GM21786 (cell line): Measurements from ENCODE around the gene MECP2.
A peak's percentile ranks its signal among the peaks of the same experiment; 100 is the strongest.
"Not testable (repeated sequence)": the region's sequence is repeated elsewhere in the genome, so short reads cannot be mapped to it uniquely, and the experiment has no call there.

Experiments used
- ATAC-seq: cut with Tn5 transposase; IDR thresholded peaks from one replicate; pipeline ENCODE4 v1.9.1; 2021; ENCODE audit not compliant: unreplicated experiment

The MECP2 gene

DNA sequence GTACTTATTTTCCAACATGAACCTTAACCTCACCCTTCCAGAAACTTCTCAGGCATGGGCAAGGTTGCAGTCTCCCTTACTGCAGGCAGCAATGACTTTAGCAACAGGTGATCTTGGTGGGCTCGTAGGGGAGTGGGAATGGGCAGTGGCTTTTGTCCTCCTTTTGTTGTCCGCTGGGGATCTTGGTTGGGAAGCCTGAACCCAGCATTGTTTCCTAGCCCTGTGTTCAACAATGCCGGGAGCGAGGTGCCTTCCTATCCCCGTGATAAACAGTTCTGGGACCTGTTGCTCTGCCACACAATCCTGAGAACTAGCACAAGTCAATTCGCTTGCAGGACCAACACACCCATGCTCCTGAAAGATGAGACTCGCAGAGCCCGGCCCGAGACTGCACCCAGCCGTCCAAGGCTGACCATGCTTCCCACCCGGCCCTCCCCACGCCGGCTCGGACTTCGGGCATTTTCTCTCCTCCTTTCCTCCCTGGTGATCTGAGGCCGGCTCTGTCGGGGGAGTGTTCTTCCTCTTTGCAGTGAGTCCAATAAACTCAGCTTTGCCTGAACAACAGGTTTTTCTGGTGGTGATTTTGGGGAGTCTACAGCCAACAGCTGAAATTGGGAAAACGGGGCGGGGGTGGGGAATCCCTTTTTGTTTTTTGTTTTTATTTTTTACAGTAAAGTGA is 98.0 kb downstream of the MECP2 start:
- ATAC-seq, result no peak

DNA sequence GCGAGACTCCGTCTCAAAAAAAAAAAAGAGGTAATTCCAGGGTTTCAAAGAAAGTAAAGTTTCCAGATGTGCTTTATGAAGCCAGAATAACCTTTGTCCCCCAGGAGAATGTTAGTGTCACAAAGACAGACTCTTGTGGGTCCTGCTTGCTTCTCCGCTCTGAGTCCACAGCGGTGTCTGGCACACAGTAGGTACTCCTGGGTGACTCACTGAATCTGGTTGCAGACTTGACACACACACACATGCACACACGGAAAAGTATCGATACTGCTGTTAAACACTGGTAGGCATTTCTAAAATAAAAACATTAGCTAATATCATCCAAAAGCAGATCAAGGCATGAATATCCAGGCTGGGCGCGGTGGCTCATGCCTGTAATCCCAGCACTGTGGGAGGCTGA is 102.0 kb downstream of the MECP2 start:
- ATAC-seq, result no peak

DNA sequence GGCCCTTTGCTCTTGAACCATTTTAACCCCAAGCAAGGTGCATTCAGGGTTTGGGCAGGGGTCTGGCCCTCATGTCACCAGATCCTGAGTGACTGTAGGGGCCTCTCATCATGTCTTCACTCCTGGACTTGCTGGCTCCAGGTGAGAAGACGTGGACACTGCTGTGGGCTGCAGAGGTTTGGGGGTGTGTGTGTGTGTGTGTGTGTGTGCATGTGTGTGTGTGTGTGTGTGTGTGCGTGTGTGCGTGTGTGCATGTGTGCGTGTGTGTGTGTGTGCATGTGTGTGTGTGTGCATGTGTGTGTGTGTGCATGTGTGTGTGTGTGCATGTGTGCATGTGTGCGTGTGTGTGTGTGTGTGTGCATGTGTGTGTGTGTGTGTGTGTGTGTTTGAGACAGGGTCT is 103.1 kb downstream of the MECP2 start:
- not testable (repeated sequence) for ATAC-seq

DNA sequence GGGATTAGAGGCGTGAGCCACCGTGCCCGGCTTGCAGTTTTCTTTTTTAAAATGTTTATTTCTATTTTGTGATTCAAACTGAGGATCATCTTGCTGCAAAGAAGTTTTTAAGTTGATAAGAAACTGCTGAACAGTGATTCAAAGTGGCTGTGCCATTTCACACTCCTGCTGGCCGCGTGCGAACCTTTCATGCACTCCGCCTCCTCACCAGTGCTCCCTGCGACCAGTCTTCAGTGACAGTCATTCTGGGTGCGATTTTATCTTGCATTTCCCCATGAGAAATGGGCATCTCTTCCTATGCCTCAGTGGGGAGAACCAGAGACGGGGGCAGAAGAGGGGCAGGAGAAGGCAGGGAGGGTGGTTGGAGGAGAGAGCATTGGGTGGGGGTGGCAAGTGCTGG is 103.5 kb downstream of the MECP2 start:
- ATAC-seq, result no peak

DNA sequence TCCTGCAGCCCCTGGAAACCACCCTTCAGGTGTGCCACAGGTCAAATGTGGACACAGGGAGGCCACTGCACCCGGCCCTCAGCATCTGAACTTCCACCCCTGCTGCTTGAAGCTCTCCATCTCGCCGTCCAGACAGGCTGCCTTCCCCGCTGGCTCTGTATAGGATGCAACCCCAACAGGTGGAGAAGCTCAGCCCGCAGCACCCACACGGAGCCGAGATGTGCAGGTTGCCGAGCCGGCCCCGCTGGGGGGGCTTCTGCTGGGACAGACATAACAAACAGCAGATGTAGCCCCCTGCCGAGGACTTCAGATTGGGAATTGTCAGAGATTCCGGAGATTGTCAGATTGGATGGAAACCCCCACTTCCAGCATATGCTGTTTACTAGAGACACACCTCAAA is 104.4 kb downstream of the MECP2 start:
- ATAC-seq, result no peak

DNA sequence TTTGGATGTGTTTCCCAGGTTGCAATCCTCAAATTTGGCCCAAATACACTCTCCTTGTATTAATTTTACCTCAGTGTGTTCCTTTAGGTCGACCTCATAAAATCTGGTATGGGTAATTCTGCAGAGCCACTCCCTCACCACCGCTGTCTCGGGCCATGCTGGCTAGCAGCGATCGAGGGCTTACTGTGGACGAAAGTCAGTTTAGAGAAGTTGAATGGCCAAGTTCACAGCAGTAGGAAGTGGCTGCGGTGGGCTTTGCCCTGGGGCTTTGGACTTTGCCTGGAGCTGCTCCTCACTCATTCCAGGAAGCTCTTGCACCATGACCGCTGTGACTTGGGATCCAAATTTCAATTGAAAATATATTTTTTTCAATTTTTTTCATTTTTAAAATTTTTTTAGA is 105.3 kb downstream of the MECP2 start:
- no peak for ATAC-seq

DNA sequence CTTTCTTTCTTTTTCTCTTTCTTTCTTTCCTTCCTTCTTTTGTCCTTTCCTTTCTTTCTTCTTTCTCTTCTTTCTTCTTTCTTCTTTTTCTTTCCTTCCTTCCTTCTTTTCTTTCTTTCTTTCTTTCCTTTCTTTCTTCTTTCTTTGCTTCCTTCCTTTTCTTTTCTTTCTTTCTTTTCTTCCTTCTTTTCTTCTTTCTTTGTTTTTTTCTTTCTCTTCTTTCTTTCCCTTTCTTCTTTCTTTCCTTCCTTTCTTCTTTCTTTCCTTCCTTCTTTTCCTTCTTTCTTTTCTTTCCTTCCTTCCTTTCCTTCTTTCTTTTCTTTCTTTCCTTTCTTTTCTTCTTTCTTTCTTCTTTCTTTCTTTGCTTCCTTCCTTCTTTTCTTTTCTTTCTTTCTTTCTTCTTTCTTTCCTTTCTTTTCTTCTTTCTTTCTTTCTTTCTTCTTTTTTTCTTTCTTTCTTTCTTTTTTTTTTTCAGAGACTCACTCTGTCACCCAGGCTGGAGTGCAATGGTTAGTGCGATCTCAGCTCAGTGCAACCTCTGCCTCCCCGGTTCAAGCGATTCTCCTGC is 106.4 kb downstream of the MECP2 start:
- no peak for ATAC-seq

DNA sequence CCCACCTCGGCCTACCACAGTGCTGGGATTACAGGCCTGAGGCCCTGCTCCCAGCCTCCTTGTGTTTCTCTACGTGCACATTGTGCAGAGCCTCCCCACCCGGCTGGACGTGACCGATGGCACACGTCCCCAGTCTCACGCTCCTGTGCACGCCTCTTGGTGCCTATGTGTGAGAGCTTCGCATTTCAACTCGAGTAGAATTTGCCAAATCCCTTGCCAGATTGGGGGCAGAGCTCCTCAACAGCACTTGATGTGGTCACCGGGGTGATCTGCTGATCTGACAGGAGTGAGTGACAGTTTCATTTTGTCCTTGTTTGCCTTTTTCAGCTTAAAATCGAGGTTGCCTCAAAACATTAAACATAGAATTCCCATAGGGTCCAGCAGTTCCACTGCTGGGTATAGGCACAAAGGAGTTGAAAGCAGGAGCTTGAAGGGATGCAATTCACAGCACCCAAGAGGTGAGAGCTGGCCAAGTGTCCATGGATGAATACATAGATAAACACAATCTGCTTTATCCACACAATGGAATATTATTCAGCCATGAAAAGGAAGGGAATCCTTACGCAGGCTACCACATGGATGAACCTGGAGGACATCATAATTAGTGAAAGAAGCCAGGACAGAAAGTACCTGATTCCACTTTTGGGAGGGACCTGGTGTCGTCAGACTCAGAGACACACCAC is 107.4 kb downstream of the MECP2 start:
- ATAC-seq, result no peak

DNA sequence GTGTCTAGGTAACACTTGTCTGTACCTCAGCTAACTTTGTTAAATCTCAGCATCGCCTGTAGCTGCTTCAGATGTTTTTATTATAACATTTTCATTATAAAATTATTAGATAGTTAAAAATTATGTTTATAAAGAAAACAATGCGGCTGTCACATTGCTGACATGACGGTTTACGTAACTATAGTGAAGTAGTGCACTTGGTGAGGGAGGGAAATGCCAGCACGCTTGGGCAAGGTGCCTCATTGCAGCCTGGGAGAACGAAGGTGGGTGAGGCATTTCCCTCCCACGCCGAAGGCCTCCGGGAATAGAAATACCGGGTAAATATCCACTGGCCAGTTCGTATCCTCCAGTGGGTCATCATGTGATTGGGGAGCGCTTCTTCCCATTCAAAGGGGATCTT is 109.0 kb downstream of the MECP2 start:
- ATAC-seq, result no peak

DNA sequence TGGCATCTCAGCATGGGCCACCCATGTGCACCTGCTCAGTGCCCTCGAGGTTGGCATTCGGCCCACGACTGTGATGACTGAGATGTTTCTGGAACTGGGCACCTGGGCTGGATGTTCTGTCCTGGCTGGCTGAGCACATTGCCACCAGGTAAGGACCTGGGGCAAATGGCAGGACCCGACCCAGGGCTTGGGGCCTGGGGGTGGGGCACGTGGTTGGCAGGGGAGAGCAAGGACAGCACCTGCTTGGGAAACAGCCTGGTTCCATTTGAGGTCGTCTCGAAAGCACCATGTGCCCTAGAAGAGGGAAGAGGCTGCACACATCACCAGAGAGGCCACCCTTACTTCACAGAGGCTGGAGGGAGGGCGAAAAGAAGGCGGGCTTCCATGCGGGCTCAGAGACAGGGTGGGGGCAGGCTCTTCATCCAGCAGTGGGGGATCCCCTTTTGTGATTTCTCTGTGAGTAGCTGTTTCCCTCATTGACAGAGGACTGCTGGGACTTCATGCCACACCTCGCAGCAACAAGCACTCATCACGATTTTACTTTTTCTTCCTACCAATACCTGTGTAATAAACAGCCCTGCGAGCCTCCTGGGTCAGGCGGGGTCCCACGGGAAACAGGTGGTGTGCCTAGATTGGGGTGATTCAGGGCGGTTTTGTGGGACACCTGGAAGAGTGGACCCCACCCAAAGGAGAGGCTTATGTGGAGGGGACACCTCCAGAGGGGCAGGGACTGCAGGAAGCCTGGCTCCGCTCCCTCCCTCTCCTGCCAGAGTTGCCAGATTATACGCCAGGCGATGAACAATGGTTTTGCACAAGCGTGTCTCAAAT is 113.0 kb downstream of the MECP2 start:
- ATAC-seq, result peak; percentile 41

DNA sequence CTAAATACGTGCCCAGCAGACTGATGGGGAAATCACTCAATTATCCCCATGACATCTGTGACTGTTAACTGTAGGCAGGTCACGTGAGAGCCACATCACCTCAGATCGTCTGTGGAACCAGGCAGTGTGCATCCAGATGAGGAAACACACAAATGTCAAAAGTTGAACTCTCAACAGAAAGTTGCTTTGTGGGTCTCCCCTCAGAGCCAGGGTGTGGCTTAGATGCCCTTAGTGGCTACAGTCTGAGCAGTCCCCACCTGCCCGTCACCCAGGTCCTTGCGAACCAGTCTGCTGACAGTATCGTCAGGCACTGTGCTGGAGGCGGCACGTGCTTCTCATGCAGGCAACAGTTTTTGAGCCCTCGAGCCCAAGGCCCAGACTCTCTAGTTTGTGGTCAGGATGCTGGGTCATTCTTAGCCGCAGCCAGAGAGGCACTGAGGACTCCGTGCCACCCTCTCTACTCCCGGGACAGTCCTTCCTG is 114.2 kb downstream of the MECP2 start:
- no peak for ATAC-seq

DNA sequence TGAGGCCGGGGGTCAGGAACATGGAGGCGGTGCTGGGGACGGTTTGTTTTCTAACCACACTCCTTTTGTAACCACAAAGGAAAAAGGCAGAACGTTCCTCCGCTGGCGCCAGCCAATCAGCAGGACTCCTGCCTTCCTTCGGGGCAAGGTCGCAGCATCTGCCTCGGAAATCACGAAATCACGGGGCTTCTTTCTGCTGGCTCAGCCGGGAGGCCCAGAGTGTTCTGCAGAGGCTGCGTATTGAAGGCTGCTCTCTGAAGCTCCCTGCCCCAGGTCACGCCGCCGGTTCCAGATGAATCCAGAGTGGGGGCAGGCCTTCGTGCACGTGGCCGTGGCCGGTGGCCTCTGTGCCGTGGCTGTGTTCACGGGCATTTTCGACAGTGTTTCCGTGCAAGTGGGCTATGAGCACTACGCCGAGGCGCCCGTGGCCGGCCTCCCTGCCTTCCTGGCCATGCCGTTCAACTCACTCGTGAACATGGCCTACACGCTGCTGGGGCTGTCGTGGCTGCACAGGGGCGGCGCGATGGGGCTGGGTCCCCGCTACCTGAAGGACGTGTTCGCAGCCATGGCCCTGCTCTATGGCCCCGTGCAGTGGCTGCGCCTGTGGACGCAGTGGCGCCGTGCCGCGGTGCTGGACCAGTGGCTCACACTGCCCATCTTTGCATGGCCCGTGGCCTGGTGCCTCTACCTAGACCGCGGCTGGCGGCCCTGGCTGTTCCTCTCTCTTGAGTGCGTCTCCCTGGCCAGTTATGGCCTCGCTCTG is 115.6 kb downstream of the MECP2 start:
- ATAC-seq, result no peak

DNA sequence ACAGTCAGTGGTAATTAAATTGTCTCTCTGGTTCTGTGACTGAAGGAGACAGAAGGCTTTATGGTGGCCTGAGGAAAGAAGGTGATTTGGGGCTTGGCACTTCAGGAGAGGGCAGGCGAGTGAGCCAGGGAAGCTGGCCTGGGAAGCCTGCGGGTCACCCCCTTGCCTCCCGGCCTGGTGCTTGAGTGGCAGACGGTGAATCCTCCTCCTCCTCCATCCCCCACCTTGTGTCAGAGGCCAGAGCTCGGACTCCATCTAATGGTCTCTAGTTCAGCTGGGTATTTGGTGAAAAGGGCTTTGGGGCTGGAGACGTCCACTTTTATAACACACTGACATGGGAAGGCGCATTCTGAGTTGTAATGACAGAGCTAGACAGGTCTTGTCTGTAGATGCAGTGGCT is 116.3 kb downstream of the MECP2 start:
- no peak for ATAC-seq

DNA sequence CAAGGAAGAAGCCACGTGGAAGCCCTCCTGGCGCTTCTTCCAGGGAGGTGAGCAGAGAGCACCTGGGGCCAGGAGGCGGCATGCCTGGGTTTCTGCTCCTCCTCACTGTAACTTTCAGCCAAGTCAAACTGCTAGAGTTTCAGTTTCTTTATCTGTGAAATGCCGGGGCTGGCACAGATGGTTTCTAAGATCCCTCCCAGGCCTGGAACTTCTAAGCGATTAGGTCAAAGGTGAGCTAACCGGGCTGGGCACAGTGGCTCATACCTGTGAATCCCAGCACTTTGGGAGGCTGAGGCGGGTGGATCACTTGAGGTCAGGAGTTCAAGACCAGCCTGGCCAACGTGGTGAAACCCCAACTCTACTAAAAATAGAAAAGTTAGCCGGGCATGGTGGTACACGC is 117.1 kb downstream of the MECP2 start:
- peak; percentile 45 for ATAC-seq

DNA sequence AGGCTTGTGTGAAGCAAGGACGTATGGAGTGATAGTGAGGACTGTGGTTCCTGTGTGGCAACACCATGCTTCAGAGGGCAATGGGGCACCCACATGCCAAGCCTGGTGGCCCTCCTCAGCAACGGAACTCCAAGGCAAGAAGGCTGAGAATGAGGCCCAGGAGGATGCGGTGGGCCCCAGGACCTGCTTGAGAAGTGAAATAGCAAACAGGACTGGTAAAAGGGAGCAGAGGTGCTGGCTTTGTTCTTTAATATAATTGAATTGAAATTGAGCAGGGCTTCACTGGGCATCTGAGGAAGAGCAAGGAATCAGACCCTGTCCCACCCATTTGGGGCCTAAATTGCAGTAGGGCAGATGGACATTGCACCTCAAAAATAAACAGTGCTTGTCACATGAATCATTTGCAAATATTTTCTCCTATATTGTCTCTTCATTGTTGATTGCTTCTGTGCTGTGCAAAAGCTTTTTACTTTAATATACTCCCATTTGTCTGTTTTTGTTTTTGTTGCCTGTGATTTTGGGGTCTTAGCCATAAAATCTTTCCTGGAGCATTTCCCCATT is 122.7 kb downstream of the MECP2 start:
- ATAC-seq, result no peak

DNA sequence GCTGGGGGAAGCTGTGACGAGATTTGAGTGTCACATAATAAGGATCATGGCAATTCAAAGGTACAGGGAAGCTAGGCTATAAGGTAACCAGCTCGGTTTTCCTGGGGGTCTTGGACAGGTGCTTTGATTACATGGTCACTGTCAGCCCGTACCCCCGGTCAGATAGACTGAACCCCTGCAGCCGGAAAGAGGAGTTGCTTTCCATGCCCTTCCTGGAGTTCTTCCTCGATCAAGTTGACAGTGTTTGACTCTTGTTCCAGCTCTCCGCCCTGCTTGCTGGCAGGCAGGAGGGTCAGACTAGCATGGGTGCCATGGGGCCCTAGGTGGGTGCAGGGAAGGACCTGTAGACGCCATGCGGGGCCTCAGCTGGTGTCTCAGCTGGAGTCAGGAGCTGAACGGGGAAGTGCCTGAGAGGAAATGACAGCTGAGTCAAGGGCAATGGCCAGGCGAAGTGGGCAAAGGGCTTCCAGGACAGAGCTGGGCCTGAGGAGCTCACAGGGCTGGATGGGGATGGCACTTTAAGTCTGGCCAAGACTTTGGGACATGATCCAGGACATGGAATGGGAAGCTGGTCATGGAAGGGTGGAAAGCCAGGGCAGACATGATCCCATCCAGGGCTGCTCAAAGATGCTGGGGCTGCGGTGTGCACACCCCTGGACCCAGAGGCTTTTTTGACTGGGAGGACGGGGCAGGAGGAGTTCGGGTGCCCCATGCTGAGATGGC is 123.4 kb downstream of the MECP2 start:
- ATAC-seq, result no peak

DNA sequence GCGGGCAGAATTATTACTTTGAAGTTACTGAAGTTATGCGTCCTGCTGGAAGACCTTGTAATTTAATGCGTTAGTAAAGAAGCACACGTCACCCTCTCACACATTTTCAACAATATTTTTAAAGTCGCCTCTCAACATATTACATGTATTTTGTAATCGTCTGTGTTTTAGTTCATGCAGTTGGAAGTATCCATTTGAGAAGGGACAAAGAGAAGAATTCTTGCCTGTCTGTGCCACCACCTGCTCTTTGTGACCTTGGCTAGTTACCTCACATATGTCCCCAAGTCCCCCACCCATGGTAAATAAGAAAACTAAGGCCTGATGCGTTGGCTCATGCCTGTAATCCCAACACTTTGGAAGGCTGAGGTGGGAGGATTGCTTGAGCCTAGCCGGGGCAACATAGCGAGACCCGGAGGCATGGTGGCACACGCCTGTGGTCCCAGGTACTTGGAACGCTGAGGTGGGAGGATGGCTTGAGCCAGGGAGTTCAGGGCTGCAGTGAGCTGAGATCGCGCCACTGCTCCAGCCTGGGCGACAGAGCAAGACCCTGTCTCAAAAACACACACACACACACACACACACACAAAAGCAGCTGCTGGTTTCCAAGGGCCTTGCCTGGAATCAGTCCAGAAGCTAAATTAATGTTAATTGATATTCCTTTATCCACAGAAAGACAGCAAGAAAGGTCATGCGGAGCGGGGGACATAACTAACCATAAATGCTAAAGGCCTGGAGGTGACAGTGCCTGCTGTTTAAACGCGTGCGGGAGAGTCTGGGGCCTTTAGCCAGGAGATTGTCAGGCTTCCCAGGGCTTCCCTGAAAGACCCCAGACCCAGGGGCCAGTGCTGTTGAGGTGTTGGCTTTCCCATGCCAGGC is 124.2 kb downstream of the MECP2 start:
- no peak for ATAC-seq

DNA sequence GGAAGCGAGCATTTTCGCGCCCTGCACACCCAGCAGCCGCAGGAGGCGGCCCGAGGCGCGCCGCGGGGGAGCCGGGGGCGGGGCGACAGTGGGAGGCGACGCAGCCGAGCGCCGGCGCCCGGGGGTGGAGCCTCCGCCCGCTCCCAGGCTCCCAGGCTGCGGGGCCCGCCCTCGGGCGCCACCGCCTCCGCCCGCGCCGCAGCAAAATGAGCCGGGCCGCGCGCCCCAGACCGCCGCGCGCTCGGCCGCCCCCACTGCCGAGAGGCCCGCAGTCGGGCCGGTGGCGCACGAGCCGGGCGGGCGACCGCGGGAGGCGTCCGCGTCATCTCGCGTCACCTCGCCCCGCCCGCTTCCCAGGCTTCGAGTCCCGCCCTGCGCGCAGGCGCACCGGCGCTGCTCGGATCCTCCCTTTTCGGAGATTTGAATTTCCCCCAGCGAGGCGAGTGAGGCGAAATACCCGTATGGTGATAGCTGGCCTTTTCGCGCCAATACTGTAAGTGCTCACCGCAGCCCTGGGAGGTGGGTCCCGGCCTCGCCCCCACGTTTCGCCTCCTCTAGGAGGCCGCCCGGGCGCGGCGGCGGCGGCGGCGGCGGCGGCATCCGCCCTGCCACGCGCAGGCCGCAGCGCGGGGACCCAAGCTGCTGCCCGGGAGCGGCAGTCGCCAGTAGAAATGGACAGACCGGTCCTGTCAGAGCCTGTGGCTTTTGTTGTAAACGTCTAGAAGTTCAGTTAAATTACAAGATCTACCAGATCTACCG is 125.0 kb downstream of the MECP2 start, which contains the start of gene TMEM187:
TSS of gene TMEM187 (plus strand) at position 387 of the 759 bp plus-strand sequence. CDS start 9,309 bp downstream, outside the sequence.
- peak; percentile 40 for ATAC-seq
